ENCODE results near the gene CRACR2A.

Gene CRACR2A

DNA sequence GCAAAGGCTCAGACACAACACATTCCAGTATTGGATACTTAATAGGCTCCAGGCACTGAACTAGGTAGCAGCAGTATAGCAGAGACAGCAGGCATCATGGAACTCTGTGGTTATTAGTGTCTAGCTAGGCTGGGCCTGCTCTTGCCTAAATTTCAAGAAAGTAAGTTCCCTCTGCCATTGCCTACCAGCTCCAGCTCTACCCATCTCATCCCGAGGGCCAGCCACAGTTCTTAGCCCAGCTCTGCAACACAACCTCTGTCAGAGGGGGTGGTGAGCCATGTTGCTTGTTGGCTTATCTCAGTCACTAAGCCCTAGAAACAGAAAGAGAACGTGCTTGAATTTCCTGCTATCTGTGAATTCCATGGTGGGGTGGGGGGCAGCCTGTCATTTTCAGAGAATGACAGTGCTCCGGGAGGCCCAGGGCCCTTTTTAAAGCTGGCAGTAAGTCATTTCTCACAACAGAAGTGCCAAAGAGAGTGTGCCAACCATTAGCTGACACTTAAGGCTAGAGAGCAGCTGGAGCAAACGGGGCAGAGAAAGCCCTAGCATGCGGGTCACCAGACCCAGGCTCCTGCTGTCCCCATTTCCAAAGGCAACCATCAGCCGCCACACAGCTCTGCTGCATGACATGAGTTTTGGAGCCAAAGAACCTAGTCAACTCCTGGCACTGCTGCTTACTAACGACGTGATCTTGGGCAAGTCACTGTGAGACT is 156.1 kb downstream of the CRACR2A start:
- DNase-seq (ENCODE audit: low spot score in 2 of 2) (no peak), ATAC-seq (replicated peaks; ENCODE audit: extremely low read depth, poor library complexity, severe bottlenecking) (no peak)
- H3K36me3 Mint-ChIP-seq (ENCODE audit: insufficient read depth): no peaks in the 10 kb centered on the region
- H3K4me1 Mint-ChIP-seq: no peaks in the 10 kb centered on the region
- H3K9me3 Mint-ChIP-seq: no peaks in the 10 kb centered on the region
- H3K4me3 Mint-ChIP-seq: no peak overlapping the region
- peaks cover 44% of the 10 kb centered on the region for H3K27me3 Mint-ChIP-seq
- H3K27ac Mint-ChIP-seq (ENCODE audit: low read depth): no peak overlapping the region

DNA sequence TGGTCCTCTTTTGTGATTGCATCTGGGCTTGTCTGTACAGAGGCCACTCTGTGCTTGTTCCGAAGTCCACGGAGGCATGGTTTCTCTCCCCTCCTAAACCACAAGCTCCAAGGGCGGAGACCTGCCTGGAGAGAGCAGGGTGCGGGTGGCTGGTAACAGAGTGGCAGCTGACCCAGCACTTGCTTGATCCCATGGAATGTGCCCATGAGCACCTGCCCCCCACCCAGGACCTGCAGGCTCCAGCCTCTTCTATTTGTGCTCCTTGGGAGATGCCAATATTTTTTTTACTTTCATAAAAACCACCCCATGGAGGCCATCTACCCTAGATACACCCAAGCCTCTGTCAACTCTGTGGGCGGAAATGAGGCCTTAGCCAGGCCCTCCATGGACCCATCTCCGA is 157.2 kb downstream of the CRACR2A start:
- Mint-ChIP-seq H3K27ac (ENCODE audit: low read depth) (no peak overlapping the region), H3K36me3 (ENCODE audit: insufficient read depth) (no peaks in the 10 kb centered on the region), H3K9me3 (no peaks in the 10 kb centered on the region), H3K4me1 (no peaks in the 10 kb centered on the region), H3K4me3 (no peak overlapping the region), H3K27me3 (peaks cover 44% of the 10 kb centered on the region)
- no peak for DNase-seq (ENCODE audit: low spot score in 2 of 2)
- no peak for ATAC-seq (replicated peaks; ENCODE audit: extremely low read depth, poor library complexity, severe bottlenecking)

DNA sequence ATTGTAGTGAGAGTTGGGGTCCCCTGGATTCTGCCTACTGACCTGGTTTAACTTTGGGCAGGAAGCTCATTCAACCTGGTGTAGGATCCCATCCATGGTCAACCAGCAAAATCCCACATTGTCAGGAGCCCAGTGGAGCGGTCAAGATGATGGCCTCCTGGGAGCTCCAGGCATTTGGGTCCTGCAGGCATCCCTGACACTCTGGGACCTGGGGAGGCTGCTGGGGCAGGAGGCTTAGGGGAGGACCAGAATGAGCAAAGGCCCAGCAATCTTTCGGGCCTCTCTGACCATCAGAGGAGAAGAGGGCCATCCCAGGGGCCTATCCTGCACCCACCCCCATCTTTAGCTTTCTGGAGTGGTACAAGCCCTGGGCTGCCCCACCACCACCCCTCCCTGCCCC is 157.9 kb downstream of the CRACR2A start:
- H3K27ac Mint-ChIP-seq (ENCODE audit: low read depth): no peak overlapping the region
- no peaks in the 10 kb centered on the region for H3K9me3 Mint-ChIP-seq
- ATAC-seq (replicated peaks; ENCODE audit: extremely low read depth, poor library complexity, severe bottlenecking): no peak
- DNase-seq (ENCODE audit: low spot score in 2 of 2): no peak
- H3K27me3 Mint-ChIP-seq: peaks cover 51% of the 10 kb centered on the region
- H3K36me3 Mint-ChIP-seq (ENCODE audit: insufficient read depth): no peaks in the 10 kb centered on the region
- no peak overlapping the region for H3K4me3 Mint-ChIP-seq
- no peaks in the 10 kb centered on the region for H3K4me1 Mint-ChIP-seq

DNA sequence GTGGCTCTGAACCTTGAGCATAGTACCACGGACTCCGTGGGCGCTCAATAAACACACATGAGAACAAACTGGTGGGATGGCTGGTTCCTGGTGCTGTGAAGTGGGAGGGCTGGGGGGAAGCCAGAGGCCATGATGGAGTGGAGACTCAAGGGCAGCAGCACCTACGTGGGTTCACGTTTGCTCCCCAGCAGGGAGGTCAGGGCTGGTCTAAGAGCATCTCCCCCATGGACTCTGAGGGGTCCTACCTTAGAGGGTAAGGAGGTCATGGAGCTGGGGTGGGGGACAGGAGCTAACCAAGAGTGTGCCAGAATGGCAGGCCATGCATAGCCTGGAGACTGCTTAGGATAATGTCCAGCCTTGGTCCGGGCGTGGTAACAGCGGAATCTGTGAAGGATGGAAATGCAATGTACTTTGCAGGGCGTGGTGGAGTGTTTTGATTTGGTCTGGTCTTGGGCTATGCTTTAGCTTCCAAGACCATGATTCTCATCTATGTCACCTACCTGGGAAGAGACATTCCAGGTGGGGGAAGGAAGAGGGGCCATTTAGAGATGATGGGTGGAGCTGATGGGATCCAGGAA is 158.9 kb downstream of the CRACR2A start:
- no peaks in the 10 kb centered on the region for H3K36me3 Mint-ChIP-seq (ENCODE audit: insufficient read depth)
- peaks cover 59% of the 10 kb centered on the region for H3K27me3 Mint-ChIP-seq
- H3K4me1 Mint-ChIP-seq: no peaks in the 10 kb centered on the region
- no peak for ATAC-seq (replicated peaks; ENCODE audit: extremely low read depth, poor library complexity, severe bottlenecking)
- H3K4me3 Mint-ChIP-seq: no peak overlapping the region
- no peak overlapping the region for H3K27ac Mint-ChIP-seq (ENCODE audit: low read depth)
- no peaks in the 10 kb centered on the region for H3K9me3 Mint-ChIP-seq
- no peak for DNase-seq (ENCODE audit: low spot score in 2 of 2)

DNA sequence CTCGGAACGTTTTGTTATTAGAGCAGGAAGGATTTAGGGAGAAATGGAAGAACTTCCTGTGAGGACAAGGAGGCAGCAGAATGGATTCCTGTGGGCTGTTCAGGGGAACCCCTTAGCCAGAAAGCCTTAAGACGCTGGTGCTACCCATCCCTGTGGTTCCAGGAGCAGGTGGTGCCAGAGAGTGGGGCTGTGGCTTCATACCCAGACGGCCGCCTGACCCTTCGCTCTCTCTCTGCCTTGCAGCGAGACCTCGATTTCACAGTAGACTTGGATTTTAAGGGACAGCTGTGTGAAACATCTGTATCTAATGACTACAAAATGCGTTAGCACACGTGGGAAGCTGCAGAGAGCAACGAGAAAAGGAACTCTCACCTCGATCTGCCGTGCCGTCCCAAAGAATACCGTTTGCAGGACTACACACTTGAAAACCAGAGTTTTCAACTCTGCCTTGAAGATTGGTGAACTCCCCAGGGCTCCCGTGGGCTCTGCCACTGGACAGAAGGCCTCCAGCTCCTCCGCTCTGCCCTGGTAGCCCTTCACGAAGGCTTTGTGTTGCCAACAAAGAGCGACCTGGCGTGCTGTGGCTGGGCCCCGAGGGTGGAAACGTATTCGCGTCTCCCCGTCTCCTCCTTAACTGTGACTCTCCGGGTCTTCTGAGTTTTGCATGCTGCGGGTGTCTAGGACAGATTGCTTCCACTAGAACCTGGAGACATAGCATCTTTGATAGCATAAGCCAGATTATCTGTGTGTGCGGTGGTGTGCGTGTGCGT is 159.9 kb downstream of the CRACR2A start:
- Mint-ChIP-seq H3K4me1 (no peaks in the 10 kb centered on the region), H3K36me3 (ENCODE audit: insufficient read depth) (no peaks in the 10 kb centered on the region), H3K9me3 (no peaks in the 10 kb centered on the region), H3K27me3 (peaks cover 68% of the 10 kb centered on the region), H3K4me3 (no peak overlapping the region), H3K27ac (ENCODE audit: low read depth) (no peak overlapping the region)
- ATAC-seq (replicated peaks; ENCODE audit: extremely low read depth, poor library complexity, severe bottlenecking): no peak
- no peak for DNase-seq (ENCODE audit: low spot score in 2 of 2)

DNA sequence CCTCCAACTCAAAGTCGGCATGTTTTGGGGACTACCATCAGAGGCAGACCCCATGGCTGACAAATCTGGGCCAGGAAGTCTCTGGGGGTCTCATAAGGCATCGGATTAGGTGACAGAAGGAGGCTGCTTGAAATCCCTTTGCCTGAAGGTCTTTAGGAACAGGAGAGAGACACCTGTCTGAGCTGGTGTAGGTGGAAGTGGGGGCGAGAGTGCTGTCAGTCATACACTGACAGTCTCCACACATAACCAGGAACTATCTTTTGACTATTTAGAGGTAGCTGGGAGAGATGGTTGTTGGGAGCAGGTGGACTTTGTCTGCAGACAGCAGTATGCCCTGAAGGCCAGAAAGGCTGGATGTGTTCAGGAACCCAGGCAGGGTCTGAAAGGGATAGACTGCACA is 163.2 kb downstream of the CRACR2A start:
- H3K4me1 Mint-ChIP-seq: no peaks in the 10 kb centered on the region
- H3K27me3 Mint-ChIP-seq: peaks cover 79% of the 10 kb centered on the region
- no peak overlapping the region for H3K4me3 Mint-ChIP-seq
- H3K9me3 Mint-ChIP-seq: no peaks in the 10 kb centered on the region
- H3K27ac Mint-ChIP-seq (ENCODE audit: low read depth): no peak overlapping the region
- DNase-seq (ENCODE audit: low spot score in 2 of 2) (no peak), ATAC-seq (replicated peaks; ENCODE audit: extremely low read depth, poor library complexity, severe bottlenecking) (no peak)
- no peaks in the 10 kb centered on the region for H3K36me3 Mint-ChIP-seq (ENCODE audit: insufficient read depth)

DNA sequence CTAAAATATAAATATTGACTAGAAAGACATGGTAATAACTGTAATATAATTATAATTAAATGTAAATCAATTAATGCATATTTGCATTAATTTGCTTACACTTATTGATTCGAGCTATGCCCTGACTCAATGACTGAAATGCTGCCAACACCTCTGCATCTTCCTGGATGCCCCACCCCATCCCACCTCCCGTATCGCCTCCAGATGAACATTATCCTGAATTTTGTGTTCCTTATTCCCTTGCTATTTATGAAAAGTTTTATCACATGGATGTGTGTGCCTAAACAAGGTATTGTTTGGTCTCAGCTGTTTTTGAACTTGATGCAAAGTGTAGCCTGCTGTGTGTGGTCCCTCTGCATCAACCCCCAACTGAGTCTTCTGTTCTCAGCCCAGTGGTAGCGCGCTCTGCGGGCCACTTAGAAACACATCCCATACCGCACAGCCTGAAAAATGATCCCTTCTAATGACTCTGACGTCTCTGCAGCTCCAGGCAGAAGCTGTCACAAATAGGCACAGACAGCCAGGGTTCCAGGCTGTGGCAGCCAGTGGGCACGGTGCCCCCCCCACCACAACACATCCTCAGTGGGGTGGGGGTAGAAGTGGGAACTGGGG is 165.4 kb downstream of the CRACR2A start:
- peaks cover 68% of the 10 kb centered on the region for H3K27me3 Mint-ChIP-seq
- H3K9me3 Mint-ChIP-seq: no peaks in the 10 kb centered on the region
- no peak overlapping the region for H3K4me3 Mint-ChIP-seq
- H3K27ac Mint-ChIP-seq (ENCODE audit: low read depth): no peak overlapping the region
- no peak for ATAC-seq (replicated peaks; ENCODE audit: extremely low read depth, poor library complexity, severe bottlenecking)
- no peak for DNase-seq (ENCODE audit: low spot score in 2 of 2)
- no peaks in the 10 kb centered on the region for H3K36me3 Mint-ChIP-seq (ENCODE audit: insufficient read depth)
- no peaks in the 10 kb centered on the region for H3K4me1 Mint-ChIP-seq

DNA sequence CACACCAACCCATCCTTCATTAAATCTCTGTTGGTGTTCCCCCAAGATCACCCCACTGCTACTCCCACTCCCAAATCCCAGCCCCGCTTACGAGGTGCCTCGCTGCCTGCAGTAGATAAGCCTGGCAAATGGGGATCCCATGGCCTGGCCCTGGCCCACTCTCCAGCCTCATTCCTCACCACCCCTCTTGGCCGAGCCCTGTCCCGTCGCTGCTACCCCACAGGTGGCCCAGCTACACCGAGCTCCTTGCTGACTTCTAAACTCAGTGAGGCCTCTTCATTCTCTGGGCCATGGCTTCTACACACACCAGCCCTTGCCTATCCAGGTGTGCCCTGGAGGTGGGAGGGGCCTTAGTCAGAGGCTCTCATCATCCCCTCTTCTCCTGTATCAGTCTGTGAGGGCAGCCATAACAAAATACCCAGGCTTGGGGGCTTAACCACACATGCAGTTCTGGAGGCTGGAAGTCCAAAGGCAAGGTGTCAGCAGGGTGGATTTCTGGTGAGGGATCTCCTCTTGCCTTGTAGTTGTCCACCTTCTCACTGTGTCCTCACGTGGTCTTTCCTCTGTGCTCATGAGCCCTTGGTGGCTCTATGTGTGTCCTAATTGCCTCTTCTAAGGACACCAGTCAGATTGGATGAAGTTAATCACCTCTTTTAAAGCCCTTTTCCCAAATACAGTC is 169.1 kb downstream of the CRACR2A start:
- Mint-ChIP-seq H3K27ac (ENCODE audit: low read depth) (no peak overlapping the region), H3K36me3 (ENCODE audit: insufficient read depth) (no peaks in the 10 kb centered on the region), H3K4me1 (no peaks in the 10 kb centered on the region), H3K9me3 (no peaks in the 10 kb centered on the region), H3K27me3 (peaks cover 73% of the 10 kb centered on the region), H3K4me3 (no peak overlapping the region)
- DNase-seq (ENCODE audit: low spot score in 2 of 2) (no peak), ATAC-seq (replicated peaks; ENCODE audit: extremely low read depth, poor library complexity, severe bottlenecking) (no peak)

DNA sequence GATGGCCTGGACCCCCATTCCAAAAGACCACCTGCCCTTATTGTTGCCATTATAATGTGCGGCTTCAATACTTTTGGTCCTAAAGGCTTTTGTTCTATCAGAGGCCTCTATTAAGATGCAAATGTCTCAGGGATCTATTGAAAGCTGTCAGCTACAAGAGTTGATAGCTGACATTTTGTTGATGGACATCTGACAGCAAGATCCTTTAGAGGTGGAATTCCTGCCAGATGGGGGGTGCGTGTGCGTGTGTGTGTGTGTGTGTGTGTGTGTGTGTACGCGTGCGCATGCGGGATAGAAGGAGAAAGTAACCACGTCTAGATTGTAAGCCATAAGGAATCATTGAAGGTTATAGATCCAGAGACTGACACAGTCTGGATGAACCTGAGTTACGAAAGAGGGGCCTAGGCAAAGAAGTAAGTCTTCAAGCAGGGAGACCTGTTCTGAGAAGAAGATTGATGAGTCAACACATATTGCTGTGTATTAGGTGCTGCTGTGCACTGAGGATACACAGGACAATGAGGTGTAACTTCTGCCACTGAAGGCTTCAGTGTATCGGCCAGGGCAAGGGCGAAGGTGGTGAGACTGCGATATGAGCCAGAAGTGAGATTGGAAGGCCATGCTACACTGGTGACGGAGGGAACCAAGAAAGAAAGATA is 172.7 kb downstream of the CRACR2A start:
- Mint-ChIP-seq H3K27me3 (peaks cover 69% of the 10 kb centered on the region), H3K4me3 (no peak overlapping the region), H3K36me3 (ENCODE audit: insufficient read depth) (no peaks in the 10 kb centered on the region), H3K9me3 (no peaks in the 10 kb centered on the region), H3K27ac (ENCODE audit: low read depth) (no peak overlapping the region), H3K4me1 (no peaks in the 10 kb centered on the region)
- ATAC-seq (replicated peaks; ENCODE audit: extremely low read depth, poor library complexity, severe bottlenecking) (no peak), DNase-seq (ENCODE audit: low spot score in 2 of 2) (no peak)

DNA sequence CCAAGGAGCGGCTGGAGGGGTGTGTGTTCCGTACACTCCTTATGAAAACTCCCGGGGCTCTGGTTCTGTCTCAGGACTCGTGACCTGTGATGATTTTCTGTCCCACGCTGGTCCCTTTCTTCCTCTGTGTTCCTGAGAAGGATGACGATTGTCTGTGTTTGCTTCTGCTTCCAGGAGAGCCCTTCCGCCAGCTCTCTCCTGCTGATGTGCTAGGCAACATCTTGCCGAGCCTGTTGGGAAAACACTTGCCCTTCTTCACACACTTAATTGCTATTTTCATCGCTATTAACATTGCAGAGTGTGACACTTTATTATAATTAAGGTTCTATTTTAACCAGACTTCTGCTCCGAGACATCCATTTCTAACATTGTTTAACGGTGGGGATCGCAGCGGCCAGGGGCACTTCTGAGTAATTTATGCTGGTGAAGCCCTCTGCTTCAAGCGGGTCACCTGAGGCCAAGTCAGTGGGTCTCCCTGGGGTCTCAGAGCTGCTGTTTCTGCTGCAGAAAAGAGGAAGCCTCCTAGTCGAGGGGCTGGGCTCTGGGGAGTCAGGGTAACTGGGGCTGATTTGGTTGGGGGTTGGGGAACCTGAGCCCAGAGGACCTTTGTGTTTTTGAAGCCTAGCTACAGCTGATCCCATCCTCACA is 173.3 kb downstream of the CRACR2A start:
- DNase-seq (ENCODE audit: low spot score in 2 of 2) (no peak), ATAC-seq (replicated peaks; ENCODE audit: extremely low read depth, poor library complexity, severe bottlenecking) (no peak)
- no peaks in the 10 kb centered on the region for H3K4me1 Mint-ChIP-seq
- no peaks in the 10 kb centered on the region for H3K36me3 Mint-ChIP-seq (ENCODE audit: insufficient read depth)
- no peak overlapping the region for H3K27ac Mint-ChIP-seq (ENCODE audit: low read depth)
- no peaks in the 10 kb centered on the region for H3K9me3 Mint-ChIP-seq
- H3K4me3 Mint-ChIP-seq: no peak overlapping the region
- H3K27me3 Mint-ChIP-seq: peaks cover 70% of the 10 kb centered on the region

DNA sequence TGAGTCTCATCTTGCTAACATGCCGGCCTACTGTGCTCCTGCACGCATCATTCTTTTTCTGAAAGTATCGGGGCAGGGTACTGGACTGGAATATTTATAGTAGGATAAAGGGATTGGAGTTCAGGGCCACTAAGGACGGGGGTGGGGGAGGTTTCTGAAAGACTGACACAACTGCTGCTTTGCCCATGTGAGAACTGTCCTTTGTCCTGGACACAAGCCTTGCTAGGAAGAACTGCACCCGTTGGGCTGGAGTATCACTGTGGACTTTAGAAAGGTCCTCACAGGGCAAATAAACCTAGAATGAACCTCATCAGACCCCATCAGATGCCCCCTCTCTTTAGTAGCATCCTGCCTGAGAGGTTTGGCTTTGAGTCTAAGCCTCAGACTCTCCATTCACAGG is 174.4 kb downstream of the CRACR2A start:
- Mint-ChIP-seq H3K9me3 (no peaks in the 10 kb centered on the region), H3K4me3 (no peak overlapping the region), H3K27me3 (peaks cover 70% of the 10 kb centered on the region), H3K4me1 (no peaks in the 10 kb centered on the region), H3K36me3 (ENCODE audit: insufficient read depth) (no peaks in the 10 kb centered on the region), H3K27ac (ENCODE audit: low read depth) (no peak overlapping the region)
- no peak for DNase-seq (ENCODE audit: low spot score in 2 of 2)
- no peak for ATAC-seq (replicated peaks; ENCODE audit: extremely low read depth, poor library complexity, severe bottlenecking)

DNA sequence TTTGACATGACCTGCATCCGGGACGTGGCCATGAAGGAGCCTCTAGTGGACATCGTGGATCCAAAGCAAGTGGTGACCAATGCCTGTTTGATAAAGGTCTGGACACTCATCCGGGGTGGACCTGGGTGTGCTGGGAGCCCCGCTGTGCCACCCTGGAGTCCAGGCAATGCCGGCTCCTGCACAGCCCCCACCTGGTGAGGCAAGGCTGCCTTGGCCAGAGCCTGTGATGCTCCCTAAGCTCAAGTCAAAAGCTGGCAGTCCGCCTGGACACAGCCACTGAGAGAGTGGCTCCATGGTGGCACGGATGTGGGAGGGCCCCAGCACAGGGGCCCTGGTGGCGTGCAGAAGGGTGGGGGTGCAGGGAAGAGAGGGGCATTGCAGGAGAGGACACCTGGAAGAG is 176.0 kb downstream of the CRACR2A start:
- Mint-ChIP-seq H3K27me3 (peaks cover 60% of the 10 kb centered on the region), H3K27ac (ENCODE audit: low read depth) (no peak overlapping the region), H3K36me3 (ENCODE audit: insufficient read depth) (no peaks in the 10 kb centered on the region), H3K4me3 (no peak overlapping the region), H3K4me1 (no peaks in the 10 kb centered on the region), H3K9me3 (no peaks in the 10 kb centered on the region)
- DNase-seq (ENCODE audit: low spot score in 2 of 2): no peak
- no peak for ATAC-seq (replicated peaks; ENCODE audit: extremely low read depth, poor library complexity, severe bottlenecking)
